ENCODE measurements around the gene IL17RC.

- no peak for TF ChIP-seq CTCF (conservative IDR thresholded peaks at IDR 0.05; ENCODE audit: low read depth, low read length)
- no peak for TF ChIP-seq USF2 (IDR thresholded peaks at IDR 0.05; ENCODE audit: low read depth, low read length)
- no peak for TF ChIP-seq RFX5 (IDR thresholded peaks at IDR 0.05; ENCODE audit: low read depth, low read length)
- no peak for TF ChIP-seq POLR2A (IDR thresholded peaks at IDR 0.05; ENCODE audit: low read depth, low read length)
- TF ChIP-seq MAFK (IDR thresholded peaks at IDR 0.05; ENCODE audit: low read depth, low read length), result no peak
- no peak for TF ChIP-seq FOS (IDR thresholded peaks at IDR 0.05; ENCODE audit: low read depth, low read length)
- no peak for TF ChIP-seq CHD1 (IDR thresholded peaks at IDR 0.05; ENCODE audit: low read depth, low read length)
- TF ChIP-seq MAZ (IDR thresholded peaks at IDR 0.05; ENCODE audit: borderline replicate concordance, low read depth, low read length), result no peak
- no peak for TF ChIP-seq CEBPB (IDR thresholded peaks at IDR 0.05; ENCODE audit: low read depth, low read length)
- no peak for TF ChIP-seq BHLHE40 (IDR thresholded peaks at IDR 0.05; ENCODE audit: low read depth, low read length)
- TF ChIP-seq MXI1 (IDR thresholded peaks at IDR 0.05; ENCODE audit: borderline replicate concordance, low read depth, low read length), result no peak
These were observed 8.6 kb upstream of the IL17RC start for GRCh38 chr3:9908286-9908685.
